NCI-H526 treated with DMSO at 0.1 percent for 48 hours (cell line): ENCODE results near the gene ESYT1.

Source experiments
- DNase-seq: peaks from one replicate; lab custom pipeline; 2025; lab: John Stamatoyannopoulos, UW

ESYT1 gene

DNA sequence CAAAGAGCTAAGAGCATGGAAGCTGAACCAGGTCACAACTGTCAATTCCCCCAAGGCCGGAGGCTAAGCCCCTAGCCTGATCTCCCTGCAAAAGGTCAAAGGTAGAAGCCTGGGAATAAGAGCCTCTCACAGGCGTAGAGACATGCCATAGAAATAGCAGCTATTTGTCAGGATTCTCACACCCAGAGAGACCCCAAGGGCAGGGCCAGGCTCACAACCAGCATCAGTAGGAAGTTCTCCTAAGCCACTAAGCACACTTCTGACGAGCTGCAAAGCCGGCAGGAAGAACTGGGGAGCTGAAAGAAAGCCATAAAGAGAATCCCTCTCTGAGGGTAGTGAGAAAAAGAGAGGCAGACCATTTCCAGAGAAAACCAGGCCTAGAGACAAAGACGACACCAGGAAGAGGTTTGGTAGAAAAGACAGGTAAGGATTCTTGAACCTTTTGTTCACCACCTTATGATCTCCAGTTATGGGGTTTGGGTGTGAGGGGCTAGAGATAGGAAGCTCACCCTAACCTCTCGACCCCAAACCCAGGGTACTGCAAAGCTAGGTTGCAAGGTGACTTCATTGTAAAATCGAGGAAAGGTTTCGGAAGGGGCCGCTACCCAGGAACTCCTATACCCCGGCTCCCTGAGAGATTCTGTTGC, 60.2 kb downstream of the ESYT1 start:
- no peak for DNase-seq

GRCh38 chr12:56188778-56189098, 60.7 kb downstream of the ESYT1 start:
- DNase-seq: peak; percentile 17

GRCh38 chr12:56189099-56189917, 61.2 kb downstream of the ESYT1 start, which contains the start of gene SMARCC2:
Gene SMARCC2 (minus strand): TSS chr12:56189483. CDS start chr12:56189461, 22 bp downstream.
- peak; percentile 81 for DNase-seq

- peak; percentile 76 for DNase-seq
These were observed 62.0 kb downstream of the ESYT1 start for GRCh38 chr12:56189918-56190694.

DNA sequence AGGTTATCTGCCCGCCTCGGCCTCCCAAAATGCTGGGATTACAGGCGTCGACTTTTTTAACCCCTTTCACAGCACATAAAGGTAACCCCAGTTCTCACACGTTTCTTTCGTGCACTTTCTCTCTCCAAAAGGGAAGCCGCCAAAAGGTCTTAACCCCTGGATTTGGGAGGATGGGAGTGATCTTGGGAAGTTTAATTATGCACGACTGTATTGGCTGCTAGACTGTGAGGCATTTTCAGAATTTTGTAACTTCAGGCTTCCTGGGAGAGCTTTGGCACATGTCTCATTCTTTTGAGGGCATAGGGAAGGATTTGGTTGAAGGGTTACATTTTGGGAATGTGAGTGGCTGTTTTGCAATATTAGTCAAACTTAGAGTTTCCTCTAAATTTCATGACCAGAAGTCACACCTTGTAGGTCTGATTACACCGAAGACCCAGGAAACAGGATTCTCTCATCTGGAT, 62.7 kb downstream of the ESYT1 start:
- no peak for DNase-seq

DNA sequence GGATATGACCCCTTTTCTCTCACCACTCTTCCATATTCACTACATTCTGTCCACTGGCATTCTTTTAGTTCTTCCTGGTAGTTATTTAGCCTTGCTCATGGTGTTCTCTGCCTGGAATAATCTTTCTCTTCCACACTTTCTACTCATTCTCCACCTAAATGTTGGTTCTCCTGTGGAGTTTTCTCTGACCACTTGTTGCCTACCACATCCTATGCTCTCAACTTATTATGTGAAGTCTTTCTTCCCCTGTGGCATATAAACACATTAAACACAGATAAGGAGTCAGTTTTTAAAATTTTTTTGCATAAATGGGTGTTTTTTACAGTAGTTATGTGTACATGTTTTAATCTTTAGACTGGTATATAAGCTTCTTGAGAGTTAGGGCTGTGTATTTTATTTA, 64.5 kb downstream of the ESYT1 start:
- DNase-seq: no peak

DNA sequence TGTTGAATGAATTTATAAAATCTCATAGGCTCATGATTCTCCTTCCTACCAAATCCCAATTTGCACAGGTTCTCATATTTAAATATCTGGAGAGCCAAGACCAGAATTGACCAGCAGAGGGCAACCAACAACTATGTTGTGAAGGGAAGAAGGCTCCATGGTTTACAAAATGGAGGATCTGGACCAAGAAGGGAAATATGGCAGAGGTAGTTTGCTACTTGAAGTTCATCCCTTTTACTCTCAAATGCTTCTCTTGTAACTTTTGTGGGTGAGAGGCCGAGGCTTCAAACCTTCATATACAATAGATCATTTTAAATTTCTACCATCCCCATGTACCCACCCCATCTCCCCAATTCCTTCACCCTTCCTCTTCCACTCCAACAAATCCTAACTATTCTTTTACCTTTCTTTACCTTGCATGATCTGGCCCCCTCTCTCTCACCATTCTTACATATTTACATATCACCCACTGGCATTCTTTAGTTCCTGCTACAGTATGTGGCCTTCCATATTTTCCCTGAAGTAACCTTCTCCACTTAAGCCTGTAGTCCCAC, 65.0 kb downstream of the ESYT1 start:
- DNase-seq: peak; percentile 74
